GM19452 (cell line): ENCODE data around the gene CCR6.
A peak's percentile ranks its signal among the peaks of the same experiment; 100 is the strongest.

Source experiments
- ATAC-seq: cut with Tn5 transposase; IDR thresholded peaks from one replicate; pipeline ENCODE4 v1.9.1; 2021; ENCODE audit not compliant: unreplicated experiment

CCR6 gene

DNA sequence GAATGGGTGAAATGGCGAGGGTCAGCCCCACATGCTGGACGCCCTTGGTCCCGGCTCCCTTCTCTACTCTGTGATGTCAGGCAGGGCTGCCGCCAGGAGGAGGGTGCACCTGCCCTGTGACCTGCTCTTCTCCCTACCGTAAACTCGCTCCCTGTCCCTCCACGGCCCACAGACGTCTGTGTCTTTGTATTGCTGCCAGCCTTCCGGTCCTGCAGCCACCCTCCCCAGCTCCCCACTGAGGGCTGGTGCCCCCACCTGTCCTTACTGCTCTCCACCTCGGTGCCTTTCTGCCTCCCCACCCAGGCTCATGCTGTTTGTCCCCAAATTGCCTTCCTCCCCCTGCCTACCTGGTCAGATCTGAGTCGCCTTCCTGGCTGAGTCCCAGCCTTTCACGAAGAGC is 4.1 kb upstream of the CCR6 start:
- no peak for ATAC-seq

DNA sequence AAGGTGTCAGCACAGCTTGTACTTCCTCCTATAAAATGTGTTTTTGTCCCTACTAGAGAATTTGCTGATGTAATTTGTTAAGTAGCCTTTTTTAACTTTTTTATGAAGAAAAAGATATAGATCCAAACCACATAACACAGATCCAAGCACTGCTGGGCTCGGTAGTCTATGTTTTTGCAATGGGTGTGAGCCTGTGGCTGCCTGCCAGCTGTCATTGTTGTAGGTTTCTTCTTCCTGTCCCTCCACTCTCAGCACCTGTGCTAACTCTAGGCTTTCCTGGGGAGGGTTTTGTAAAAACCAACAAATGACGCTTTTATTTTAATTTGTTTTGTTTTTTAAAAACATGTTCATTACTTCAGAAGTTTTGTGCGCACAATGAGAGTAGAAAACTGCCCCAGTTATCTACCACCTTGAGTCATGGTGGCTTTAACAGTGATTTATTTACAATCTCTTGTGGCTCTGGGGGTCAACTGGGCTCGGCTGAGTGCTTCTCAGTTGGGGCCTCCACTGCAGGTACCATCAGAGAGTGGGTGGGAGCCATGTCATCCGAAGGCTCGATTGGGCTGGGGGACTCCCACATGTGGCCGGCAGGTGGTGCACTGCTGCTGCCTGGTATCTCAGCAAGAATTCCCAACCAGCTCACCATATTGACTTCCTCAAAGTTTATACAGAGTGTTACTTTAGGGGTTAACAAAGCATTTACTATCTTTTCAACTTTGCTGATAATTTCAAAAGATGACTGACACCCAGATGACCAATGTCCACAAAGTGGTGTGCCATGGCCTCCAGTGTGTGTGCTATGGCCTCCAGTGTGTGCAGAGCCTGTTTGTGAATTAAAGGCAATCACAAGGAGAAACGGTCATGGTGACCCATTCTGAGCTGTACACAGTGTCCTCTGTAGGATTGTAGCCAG is 3.0 kb upstream of the CCR6 start:
- ATAC-seq = no peak

DNA sequence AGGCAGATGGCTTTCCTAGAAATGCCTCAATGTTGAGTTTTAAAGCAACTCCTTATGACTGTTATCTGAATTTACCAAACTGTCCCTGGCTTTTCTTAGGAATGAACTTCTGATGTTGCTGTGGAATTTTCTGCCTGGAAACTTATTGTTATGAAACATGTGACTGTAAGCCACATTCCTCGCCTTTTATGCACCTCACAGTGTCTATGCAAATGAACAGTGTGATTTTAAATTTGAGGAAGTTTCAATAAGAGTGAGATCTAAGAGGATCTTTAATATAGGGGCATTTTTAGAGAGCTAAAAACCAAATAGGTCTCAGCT is 2.4 kb upstream of the CCR6 start:
- no peak for ATAC-seq

DNA sequence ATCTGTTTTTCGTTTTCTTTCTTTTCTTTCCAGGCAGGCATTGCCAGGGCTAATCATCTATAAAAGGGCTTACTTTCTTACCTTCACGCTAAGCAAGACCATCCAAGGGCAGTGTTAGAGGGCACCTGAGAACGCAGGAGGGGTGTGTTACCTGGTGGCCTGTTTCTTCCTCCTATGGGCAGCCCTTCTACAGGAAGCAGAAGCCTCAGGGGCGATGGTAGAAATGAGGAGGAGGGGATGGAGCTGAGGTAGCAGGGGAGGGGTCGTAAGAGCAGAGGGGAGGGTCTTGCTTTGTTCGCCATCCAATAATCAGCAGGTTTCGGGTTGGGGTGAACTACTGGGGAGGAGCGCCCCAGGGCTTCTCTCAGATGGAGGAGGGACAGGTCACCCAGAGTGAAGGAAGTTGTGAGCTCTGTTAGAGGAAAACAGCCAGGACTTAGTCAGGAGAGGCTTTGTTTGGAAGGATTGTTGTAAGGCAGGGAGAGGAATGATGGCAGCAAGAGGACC is 1.5 kb upstream of the CCR6 start:
- ATAC-seq = no peak

DNA sequence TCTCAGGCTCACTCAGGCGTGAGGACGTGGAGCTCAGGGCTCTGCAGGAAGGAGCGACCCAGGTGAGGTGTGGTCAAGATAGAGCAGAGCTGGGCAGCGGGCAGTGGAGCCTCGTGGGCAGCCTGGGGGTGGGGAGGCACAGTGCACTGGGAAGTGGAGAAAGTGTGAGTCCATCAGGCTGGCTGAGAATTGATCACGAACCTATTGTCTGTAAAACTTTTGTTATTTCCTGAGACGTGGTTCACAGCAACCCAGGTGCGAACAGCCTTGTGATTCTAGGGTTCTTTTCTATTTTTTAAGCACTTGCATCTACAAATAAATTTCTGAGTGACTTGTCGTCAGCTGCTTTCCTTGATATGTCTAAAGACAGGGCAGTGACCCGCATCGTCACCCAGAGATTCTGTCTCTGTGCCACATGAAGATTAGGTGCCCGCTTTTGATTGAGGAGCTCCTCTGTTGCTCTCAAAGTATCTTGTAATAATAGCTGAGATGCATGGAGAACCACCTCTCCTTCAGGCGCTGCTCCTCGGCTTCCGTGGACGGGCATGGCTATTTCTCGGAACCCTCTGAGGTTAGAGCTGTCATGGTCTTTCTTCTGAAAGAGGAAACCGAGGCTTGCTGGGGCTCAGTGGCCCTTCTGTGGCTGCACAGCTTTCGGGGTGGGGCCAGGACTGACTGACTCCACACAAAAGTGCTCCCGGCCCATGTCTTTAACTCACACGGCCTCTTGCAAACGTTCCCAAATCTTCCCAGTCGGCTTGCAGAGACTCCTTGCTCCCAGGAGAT is 662 bp upstream of the CCR6 start:
- peak; percentile 45 for ATAC-seq

DNA sequence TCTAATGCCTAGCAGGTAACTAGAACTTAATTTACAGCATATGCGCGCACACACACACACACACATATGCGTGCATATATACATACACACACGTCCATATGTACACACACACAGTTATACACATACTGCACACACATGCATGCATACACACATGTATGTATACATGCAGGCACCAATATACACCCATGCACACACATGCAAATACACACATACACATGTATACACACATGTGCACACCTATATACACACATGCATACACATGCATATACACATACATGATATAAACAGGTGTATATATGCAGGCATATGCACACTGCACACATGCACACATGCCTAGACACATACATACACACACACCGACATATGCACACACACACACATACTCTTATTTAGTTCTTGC is 1.9 kb downstream of the CCR6 start:
- ATAC-seq = no peak

GRCh38 chr6:167125410-167125809 is 2.5 kb downstream of the CCR6 start:
- no peak for ATAC-seq

DNA sequence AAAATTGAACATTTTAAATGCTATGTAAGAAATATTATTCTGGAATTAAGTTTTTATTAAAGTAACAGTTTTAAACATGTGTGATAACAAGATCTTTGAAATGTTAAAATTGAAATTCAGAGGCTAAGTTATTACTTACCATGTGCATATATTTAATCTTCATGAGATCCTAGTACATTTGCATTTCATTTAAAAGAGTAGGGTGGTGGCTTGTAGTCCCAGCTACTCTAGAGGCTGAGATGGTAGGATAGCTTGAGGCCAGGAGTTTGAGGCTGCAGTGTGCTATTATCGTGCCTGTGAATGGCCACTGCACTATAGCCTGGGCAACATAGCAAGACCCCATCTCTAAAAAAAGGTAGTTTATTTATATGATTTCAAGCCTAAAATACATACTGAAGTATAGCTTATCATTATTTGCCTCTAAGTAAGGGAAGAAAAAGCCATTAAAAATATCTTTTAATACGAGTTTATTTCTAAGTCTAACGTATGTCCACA is 3.0 kb downstream of the CCR6 start:
- ATAC-seq = no peak

DNA sequence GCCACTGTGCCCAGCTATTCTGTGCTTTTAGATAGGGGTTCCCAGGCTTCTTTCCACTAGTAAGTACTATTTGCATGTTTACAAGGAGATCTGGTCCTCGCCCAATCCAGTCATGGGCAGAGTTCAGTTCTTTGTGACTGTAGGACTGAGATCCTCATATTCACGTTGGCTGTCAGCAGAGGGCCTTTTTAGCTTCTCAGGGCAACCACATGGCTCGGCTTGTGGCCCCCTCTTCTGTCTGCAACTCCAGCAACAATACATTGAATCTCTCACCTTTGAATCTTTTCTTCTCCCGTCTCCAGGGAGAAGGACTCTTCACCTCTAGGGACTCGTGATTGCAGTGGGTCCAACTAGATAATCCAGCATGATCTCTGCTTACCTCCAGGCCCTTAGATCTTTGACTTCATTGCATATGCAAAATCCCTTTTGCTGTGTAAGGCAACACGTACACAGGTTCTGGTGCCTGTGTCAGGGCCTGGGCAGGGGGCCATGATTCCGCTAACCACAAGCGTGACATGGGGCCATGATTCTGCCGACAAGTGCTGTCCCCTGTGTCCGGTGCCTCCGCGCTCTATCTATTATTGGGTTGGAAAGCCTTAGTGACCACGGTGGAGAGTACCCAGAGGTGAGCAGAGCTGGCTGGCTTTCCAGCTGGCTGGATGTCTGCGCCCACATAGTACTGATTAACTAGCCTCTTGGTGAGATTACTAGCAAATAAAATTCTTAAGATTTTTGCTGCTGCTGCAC is 5.1 kb downstream of the CCR6 start:
- ATAC-seq = peak; percentile 29

DNA sequence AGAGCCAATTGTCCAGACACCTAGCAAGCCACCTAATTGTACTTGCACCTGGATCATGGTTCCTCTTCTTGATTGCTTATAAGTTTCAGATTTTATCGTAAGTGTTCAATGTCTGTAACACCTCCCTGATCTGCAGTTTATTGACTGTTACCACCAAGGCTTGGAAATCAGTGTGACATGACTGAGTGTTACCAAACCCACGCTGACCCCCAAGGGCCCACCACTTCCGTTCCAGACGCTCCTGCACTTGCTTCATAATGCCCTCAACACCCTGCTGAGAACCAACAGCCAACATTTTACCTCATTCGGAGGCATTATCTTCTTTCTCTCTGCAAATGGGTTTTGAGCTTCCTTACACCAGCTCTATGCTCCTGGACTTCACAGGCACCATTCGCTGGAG is 6.3 kb downstream of the CCR6 start:
- no peak for ATAC-seq

- no peak for ATAC-seq
Observed at GRCh38 chr6:167129562-167129961, 6.7 kb downstream of the CCR6 start.

DNA sequence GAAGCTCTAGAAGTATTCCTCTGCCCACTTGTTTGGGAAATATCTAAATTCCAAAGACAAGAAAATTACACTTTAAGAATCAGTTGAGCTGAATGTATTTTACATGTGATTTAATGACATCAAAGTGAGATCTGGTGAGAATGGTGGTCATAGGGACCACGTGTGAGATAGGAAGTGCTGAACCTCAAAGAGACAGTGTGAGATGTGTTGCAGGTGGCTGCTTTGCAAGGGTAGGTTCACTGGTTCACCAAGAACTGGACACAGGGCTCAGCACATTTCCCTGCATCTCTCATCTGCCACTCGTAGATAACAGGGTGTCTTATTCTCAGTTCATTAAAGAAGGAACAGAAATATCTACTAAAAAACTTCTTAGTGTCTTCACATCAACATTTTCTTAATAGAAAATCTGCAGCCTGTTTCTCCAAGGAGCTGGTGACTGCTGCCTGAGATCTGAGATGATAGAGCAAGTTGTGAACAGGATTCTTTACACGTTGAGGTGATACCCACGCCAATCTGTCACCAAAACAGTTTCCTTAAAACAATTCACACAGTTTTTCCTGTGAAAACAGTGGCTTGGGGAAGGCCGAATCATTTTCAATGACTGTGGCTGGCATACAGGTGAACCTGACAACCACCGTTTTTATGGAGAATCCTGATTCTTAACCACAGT is 7.2 kb downstream of the CCR6 start:
- peak; percentile 50 for ATAC-seq

GRCh38 chr6:167130712-167131684 is 8.1 kb downstream of the CCR6 start:
- ATAC-seq = no peak

DNA sequence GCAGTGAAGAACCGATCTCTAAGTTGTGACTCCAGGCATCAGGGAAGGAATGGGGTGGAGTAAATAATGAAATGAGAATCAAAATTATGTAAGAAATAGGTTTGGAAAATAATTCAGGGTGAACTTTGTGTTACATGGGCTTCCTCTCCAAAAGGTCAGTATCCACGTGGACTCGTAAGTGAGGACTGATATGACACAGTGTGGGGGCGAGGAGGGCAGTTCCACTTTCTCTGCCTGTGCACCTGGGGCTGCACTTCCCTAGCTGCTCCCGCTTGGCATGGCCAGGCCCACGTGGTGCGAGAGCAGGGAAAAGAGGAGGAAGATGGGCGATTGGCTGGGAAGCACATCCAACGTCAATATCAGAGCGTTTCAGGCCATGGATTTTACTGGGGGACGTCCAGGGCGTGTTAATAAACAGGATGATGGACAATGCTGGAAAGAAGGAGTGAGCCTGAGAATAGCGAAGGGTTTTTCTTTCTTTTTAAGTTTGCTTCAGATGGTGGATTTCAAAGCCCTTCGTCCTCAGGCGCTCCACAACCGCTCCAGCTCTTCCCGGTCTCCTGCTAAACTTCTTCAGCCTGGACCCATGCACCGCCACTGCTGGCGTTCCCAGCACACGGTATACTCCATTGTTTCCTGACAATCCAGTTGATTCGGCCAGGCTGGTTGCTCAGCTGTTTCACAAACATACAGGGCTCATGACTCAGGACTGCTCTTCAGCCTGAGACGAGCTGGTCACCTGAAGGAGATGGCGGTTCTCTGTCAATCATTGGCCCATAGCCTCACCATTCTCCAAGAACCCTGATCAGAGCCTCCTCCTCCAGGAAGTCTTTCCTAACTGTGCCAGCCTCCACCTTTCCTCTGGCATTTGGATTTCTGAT is 11.8 kb downstream of the CCR6 start:
- ATAC-seq = no peak

DNA sequence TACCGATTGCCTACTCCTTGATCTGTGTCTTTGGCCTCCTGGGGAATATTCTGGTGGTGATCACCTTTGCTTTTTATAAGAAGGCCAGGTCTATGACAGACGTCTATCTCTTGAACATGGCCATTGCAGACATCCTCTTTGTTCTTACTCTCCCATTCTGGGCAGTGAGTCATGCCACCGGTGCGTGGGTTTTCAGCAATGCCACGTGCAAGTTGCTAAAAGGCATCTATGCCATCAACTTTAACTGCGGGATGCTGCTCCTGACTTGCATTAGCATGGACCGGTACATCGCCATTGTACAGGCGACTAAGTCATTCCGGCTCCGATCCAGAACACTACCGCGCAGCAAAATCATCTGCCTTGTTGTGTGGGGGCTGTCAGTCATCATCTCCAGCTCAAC is 13.5 kb downstream of the CCR6 start:
- ATAC-seq = no peak

- ATAC-seq = no peak
Observed at GRCh38 chr6:167137081-167137480, 14.2 kb downstream of the CCR6 start.

DNA sequence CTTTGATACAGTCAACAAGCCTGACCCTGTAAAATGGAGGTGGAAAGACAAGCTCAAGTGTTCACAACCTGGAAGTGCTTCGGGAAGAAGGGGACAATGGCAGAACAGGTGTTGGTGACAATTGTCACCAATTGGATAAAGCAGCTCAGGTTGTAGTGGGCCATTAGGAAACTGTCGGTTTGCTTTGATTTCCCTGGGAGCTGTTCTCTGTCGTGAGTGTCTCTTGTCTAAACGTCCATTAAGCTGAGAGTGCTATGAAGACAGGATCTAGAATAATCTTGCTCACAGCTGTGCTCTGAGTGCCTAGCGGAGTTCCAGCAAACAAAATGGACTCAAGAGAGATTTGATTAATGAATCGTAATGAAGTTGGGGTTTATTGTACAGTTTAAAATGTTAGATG is 15.0 kb downstream of the CCR6 start:
- ATAC-seq = no peak

- ATAC-seq = no peak
Observed at GRCh38 chr6:167139761-167140160, 16.9 kb downstream of the CCR6 start.
